Retinal pigment epithelial cell (primary cell): ENCODE measurements around the gene KIDINS220.

Experiments
- DNase-seq: peaks from one replicate; pipeline ENCODE4 v3.0.0-alpha.2; 2010; ENCODE audit warnings: low read depth
- H3K4me3 ChIP-seq: 2 replicates; pipeline ENCODE4 v1.5.1; 2011; ENCODE audit warnings: mild to moderate bottlenecking, low read length, control low read depth, moderate library complexity
- TF ChIP-seq, protein P1 (sequence below): conservative IDR thresholded peaks from 2 replicates; pipeline ENCODE4 v1.5.1; 2011; ENCODE audit warnings: low read depth, low read length, control low read depth, inconsistent platforms

The KIDINS220 gene

GRCh38 chr2:8680822-8681760, 156.3 kb downstream of the KIDINS220 start:
- DNase-seq, result peak; percentile 70
- TF ChIP-seq, protein P1, sequence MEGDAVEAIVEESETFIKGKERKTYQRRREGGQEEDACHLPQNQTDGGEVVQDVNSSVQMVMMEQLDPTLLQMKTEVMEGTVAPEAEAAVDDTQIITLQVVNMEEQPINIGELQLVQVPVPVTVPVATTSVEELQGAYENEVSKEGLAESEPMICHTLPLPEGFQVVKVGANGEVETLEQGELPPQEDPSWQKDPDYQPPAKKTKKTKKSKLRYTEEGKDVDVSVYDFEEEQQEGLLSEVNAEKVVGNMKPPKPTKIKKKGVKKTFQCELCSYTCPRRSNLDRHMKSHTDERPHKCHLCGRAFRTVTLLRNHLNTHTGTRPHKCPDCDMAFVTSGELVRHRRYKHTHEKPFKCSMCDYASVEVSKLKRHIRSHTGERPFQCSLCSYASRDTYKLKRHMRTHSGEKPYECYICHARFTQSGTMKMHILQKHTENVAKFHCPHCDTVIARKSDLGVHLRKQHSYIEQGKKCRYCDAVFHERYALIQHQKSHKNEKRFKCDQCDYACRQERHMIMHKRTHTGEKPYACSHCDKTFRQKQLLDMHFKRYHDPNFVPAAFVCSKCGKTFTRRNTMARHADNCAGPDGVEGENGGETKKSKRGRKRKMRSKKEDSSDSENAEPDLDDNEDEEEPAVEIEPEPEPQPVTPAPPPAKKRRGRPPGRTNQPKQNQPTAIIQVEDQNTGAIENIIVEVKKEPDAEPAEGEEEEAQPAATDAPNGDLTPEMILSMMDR, result no peak
- H3K4me3 ChIP-seq, result peak overlapping the region; percentile 63

GRCh38 chr2:8679827-8680731, 157.3 kb downstream of the KIDINS220 start:
- DNase-seq, result peak; percentile 76
- H3K4me3 ChIP-seq, result peak overlapping the region; percentile 57
- TF ChIP-seq, protein P1, result no peak

DNA sequence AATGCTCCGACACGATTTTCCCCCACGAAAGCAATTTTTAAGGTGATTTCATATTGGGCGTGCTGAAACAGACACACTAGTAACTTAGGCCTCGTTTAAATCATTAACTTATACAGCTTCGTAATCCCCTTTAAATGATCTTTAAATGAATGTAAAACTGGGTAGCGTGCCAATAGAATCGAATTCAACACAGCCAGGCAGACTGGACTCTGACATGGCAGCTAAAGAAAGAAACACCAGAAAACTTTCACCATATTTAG, 157.9 kb downstream of the KIDINS220 start:
- TF ChIP-seq, protein P1, result no peak
- DNase-seq, result no peak
- H3K4me3 ChIP-seq, result peak overlapping the region; percentile 57
